Uterus (tissue), 2 donors: Measurements from ENCODE around the gene AMOTL1.

Experiments
- CTCF ChIP-seq, 4 experiments: fragments of 200-600 bp in 2 of 4; fragments of 450-650 bp in 2 of 4; sonication (generic) in 2 of 4; IDR thresholded peaks; one replicate each; pipeline ENCODE4 v1.5.1; 2016 to 2019; ENCODE audit warnings: antibody characterized with exemption in 4 of 4, mild to moderate bottlenecking in 2 of 4, moderate library complexity in 1 of 4
- POLR2A ChIP-seq, 2 donors: fragments of 450-650 bp; IDR thresholded peaks; one replicate each; pipeline ENCODE4 v1.6.1; 2016; ENCODE audit warnings: antibody characterized with exemption in 2 of 2, mild to moderate bottlenecking in 1 of 2, moderate library complexity in 1 of 2

DNA sequence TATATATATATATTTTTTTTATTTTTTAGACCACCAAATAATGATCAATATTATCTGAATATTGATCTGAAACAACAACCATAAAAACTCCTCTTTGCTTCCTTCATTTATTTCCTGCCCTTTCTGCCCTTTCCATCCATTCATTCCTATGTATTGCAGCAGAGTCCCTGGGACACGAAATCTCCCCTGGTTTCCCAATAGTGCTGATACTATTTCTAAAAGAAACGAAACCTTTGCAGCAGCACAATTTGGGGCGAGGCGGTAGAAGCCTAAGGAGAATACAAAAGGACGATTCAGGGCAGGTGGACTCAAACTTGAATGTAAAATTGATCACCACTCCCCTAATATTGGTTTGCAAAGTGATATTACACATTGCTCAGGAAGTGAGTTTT is 16.9 kb upstream of the AMOTL1 start:
- TF ChIP-seq CTCF (IDR thresholded peaks at IDR 0.05) (no peak), POLR2A (IDR thresholded peaks at IDR 0.05) (no peak)
